HG03060 (cell line): Measurements from ENCODE around the gene FBXL17.

ENCODE experiments used
- ATAC-seq: cut with Tn5 transposase; IDR thresholded peaks from one replicate; pipeline ENCODE4 v1.9.1; 2021; ENCODE audit warnings: low read depth, moderate number of reproducible peaks; ENCODE audit not compliant: unreplicated experiment

Gene FBXL17

GRCh38 chr5:108025957-108026356, 355.9 kb downstream of the FBXL17 start:
- no peak for ATAC-seq

GRCh38 chr5:108024986-108025385, 356.9 kb downstream of the FBXL17 start:
- ATAC-seq, result no peak

- ATAC-seq, result no peak
Observed at GRCh38 chr5:108016101-108016500, 365.8 kb downstream of the FBXL17 start.

GRCh38 chr5:108006791-108007190, 375.1 kb downstream of the FBXL17 start:
- ATAC-seq, result no peak

GRCh38 chr5:108003178-108003577, 378.7 kb downstream of the FBXL17 start:
- ATAC-seq, result peak; percentile 97

GRCh38 chr5:108001222-108001621, 380.7 kb downstream of the FBXL17 start:
- ATAC-seq, result no peak

GRCh38 chr5:107997338-107997980, 384.4 kb downstream of the FBXL17 start:
- ATAC-seq, result no peak

GRCh38 chr5:107993341-107993740, 388.6 kb downstream of the FBXL17 start:
- no peak for ATAC-seq

- ATAC-seq, result no peak
Observed at GRCh38 chr5:107990881-107991810, 390.8 kb downstream of the FBXL17 start.

GRCh38 chr5:107985144-107985543, 396.8 kb downstream of the FBXL17 start:
- no peak for ATAC-seq

- ATAC-seq, result no peak
Observed at GRCh38 chr5:107982703-107983425, 399.0 kb downstream of the FBXL17 start.

- no peak for ATAC-seq
Observed at GRCh38 chr5:107980923-107981692, 400.8 kb downstream of the FBXL17 start.

- no peak for ATAC-seq
Observed at GRCh38 chr5:107979900-107980299, 402.0 kb downstream of the FBXL17 start.

- ATAC-seq, result no peak
Observed at GRCh38 chr5:107979291-107979690, 402.6 kb downstream of the FBXL17 start.

- ATAC-seq, result no peak
Observed at GRCh38 chr5:107977550-107978071, 404.3 kb downstream of the FBXL17 start.

- ATAC-seq, result no peak
Observed at GRCh38 chr5:107975568-107975967, 406.3 kb downstream of the FBXL17 start.

GRCh38 chr5:107971846-107972245, 410.1 kb downstream of the FBXL17 start:
- no peak for ATAC-seq

- no peak for ATAC-seq
Observed at GRCh38 chr5:107969847-107970246, 412.1 kb downstream of the FBXL17 start.

GRCh38 chr5:107968998-107969397, 412.9 kb downstream of the FBXL17 start:
- ATAC-seq, result no peak

- no peak for ATAC-seq
Observed at GRCh38 chr5:107968406-107968843, 413.5 kb downstream of the FBXL17 start.
